SHP77 treated with DMSO at 0.1 percent for 48 hours (cell line): ENCODE data around the gene ZNF521.
"Not testable (repeated sequence)": the region's sequence is repeated elsewhere in the genome, so short reads cannot be mapped to it uniquely, and the experiment has no call there.

ENCODE experiments used
- DNase-seq: peaks from one replicate; lab custom pipeline; 2025; lab: John Stamatoyannopoulos, UW

The ZNF521 gene

GRCh38 chr18:25289001-25289631 lies 62.9 kb downstream of the ZNF521 start:
- no peak for DNase-seq

GRCh38 chr18:25288340-25288938 lies 63.5 kb downstream of the ZNF521 start:
- no peak for DNase-seq

DNA sequence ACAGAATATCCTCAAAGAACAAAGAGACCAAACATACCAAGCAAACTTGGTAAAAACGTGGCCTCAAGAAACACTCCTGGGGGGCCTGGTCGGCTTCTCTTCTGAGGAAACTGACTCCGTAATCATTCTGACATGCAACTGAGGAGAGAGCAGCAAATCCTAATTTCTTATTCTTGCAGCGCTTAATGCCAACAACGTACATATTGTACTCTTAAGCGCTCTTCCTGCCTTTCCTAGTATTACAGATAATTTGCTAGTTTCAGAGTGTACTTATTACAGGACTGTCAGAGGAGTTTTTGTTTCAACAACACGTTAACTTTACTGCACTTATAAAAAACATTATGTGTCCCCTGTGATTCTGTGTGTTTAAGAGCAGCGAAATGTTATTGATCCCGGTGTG lies 64.9 kb downstream of the ZNF521 start:
- DNase-seq = no peak

DNA sequence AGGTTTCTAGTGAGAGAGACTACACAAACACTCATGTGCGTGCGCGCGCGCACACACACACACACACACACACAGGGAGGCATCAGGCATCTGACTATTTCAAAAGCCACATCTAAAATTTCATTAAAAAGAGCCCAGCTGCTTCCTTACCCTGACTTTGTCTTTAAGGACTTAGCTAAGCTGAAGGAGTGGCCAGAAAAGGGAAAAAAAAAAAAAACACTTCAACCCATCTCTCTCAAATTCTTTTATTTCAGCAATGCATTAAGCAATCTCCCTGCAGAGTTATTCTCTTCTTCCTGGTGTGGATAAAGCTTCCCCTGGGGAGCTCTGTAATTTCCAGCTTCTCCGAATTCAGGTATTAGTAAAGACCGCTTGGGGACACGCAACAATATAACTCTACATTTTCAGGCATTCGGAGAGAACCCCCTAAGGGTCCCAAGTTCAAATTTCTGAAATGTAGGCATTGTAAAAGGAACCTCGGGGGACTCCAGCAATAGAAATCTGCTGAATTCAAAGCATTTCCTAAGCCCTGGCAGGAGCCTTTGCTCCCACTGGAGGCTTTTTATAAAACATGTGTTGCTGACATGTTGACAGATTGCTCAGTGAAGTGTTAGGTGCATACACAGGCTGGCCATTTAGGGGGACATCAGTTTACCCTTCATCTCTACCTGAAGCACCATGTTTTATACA lies 67.0 kb downstream of the ZNF521 start:
- no peak for DNase-seq

- DNase-seq = no peak
These were observed 67.7 kb downstream of the ZNF521 start for GRCh38 chr18:25284281-25284680.

DNA sequence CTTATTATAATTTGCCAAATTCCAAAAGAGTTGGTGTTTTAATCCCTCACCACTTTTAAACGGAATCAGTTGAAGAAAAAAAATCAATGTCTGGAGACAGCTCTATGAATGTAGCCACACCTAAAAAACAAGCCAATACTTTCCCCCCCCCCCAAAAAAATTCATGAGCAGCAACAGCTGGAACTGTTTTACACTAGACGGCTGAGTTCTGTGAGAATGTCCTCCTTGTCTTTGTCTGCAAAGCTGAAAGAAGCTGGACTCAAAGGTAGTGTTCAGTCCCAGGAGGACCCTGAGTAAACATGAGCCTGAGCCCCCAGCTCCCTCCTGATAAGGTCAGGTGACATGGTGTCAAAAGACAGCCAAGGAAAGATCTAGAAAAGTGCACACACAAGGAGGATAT lies 68.2 kb downstream of the ZNF521 start:
- DNase-seq = no peak

DNA sequence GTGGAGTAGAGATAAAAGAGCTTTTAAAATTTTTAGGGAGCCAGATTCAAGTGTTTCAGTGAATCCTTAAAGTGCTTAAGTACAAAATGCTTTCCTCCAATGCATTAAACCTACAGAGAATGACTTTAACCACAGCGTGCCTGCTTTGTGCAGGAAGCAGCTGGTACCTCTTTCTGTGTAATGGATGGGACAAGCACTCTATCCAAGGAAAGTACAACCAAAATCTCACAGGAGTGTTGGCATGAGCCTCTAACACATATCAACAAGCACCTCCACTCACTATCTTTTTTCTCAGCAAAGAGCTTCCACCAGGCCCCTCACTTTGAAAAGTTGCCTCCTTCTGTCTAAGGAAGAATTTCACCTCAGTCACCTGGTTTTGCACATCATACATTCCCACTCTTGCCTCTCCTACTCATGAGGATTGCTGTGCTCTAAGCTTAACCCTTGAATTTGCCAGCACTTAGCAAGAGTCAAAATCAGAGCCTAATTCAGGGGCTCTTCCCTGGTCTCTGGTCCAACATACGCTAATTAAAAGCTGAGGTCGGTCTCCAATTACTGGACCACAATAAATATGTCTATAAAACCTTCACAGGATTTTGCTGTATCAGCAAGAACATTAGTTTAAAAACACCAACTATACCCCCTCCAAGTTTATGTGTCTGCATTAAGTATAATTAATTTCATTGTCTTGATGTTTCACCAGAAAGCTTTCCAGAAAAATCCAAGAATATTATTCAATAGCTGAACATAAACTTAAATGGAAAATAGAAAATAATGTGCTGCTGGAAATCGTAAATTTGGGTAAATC lies 68.9 kb downstream of the ZNF521 start:
- no peak for DNase-seq

DNA sequence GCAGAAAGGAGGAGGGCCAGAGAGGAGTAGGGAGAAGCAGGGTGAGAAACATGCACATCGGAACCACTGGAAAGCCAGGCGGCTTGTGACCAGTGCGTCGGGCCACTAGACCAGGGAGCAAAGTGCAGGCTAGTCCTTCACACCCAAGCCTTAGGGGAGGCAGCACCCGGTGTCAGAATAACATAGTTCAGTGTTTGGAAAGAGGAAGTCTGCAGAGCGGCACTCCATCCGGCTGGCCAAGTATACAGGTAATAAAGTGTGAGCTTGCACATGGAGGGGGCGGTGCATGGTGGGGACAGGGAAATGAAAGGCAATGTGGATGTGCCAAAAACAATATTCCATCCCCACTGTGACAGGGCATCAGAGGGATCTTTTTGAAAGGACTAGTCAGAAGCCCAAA lies 69.7 kb downstream of the ZNF521 start:
- DNase-seq = no peak

DNA sequence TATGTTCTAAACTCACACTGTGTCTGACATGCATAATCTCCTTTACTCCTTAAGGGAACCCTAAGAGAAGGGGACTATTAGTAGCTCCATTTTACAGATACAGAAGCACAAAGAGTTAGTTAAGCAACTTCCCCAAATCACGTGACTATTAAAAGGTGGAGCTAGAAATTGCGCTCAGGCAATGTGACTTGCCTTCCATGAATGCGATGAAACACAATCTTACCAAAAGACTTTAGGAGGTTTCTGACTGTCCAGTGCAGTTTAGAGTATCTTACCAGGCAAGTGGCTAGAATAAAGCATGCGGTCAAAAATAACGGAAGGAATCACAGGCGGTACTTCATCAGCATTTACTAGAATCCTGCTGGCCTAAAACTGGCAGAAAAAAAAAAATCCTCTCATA lies 70.4 kb downstream of the ZNF521 start:
- no peak for DNase-seq

DNA sequence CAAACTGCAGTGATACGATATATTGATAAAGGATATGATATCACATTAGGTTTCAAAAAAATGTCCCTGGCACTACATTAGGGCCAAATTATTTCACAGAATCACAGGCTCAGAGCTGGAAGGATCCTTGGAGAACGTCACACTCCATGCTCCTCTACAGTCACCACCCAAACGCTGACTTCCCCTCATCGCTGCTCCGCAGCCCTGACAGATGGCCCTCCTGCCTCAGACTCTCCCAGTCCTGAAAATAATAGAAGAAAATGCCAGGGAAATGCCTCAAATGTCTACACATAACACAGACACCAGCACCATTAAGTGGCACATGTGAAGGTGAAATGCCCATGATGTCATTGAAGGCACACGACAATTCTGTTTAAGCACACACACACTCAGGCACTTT lies 72.0 kb downstream of the ZNF521 start:
- no peak for DNase-seq

GRCh38 chr18:25279556-25279955 lies 72.4 kb downstream of the ZNF521 start:
- DNase-seq = no peak

DNA sequence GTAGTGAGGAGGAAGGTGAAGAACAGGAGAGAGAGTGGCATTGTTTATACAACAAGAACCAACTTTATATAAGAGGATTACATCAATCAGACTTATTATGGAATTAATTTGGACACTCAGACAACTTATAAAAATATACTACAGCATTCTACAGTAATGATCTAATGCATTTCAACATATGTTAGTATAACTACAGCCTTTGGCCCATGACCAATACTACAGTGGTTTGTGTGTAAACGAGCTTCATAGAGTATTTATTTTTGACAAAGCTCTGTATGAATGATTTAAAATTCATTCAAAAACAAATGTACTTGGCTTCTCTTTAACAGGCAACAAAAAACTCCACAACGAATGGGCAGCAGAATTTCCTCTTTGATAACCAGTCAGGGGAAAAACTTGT lies 72.8 kb downstream of the ZNF521 start:
- DNase-seq = no peak

GRCh38 chr18:25278394-25278793 lies 73.6 kb downstream of the ZNF521 start:
- DNase-seq = no peak

- DNase-seq = no peak
These were observed 76.5 kb downstream of the ZNF521 start for GRCh38 chr18:25275412-25276001.

DNA sequence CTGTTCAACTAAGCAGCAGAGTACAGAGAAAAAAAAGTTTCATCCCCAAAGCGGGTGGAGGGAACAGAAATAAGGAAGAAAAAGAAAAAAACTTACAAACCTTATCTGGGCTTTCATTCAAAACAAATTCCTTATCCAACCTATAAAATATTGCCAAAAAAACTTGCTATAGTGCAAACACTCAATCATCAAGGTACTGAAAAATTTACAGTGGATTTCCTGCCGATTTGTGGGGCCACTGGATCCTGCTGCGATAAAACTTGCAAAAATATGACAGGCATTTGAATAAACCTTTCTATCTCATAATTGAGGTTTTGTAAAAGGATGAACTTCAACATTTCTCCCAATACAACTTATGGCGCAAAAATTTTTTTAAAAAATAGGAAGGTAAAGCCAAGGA lies 77.0 kb downstream of the ZNF521 start:
- no peak for DNase-seq

- not testable (repeated sequence) for DNase-seq
These were observed 84.9 kb downstream of the ZNF521 start for GRCh38 chr18:25266931-25267527.

DNA sequence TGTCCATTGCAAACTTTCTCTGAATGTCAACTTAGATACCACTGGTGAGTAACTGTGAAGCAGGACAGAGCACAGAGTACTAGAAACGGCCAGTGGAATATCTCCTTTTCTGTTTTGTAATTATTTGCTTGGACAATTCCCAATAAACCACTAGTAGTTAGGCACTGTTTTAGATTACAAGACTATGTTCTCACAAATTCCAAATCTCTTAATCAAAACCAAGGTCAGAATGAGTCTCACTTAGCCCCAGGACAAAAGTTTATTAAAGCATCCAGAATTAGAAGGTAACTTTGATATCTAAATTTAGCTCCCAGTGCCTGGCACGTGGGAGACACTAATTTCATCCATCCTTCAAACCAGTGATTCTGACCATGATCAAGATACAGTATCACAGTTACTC lies 89.0 kb downstream of the ZNF521 start:
- no peak for DNase-seq

GRCh38 chr18:25261768-25262167 lies 90.2 kb downstream of the ZNF521 start:
- no peak for DNase-seq

GRCh38 chr18:25256439-25256838 lies 95.5 kb downstream of the ZNF521 start:
- no peak for DNase-seq

GRCh38 chr18:25253779-25254178 lies 98.2 kb downstream of the ZNF521 start:
- no peak for DNase-seq

DNA sequence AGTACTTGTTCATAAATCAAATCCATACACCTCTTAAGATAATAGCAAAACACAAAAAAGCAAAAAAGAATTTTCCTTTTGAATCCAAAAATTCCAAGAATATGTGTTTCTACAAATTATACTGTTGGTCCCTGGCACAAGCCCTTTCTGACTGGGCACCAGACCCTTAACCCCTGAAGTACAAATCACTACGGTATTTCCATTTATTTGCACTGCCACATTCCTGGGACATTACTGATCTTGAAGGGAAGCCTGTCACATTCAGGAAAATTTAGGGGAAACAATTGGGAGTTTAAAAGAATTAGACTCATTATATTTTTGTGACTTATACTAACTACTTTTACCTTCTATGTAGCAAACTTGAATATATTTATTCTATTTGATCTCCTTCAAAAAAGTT lies 98.8 kb downstream of the ZNF521 start:
- DNase-seq = no peak

- no peak for DNase-seq
These were observed 100.9 kb downstream of the ZNF521 start for GRCh38 chr18:25251068-25251467.
